Naive thymus-derived CD4-positive, alpha-beta T cell (primary cell): Measurements from ENCODE around the gene PDYN. TPM values are rescaled to one million over a fixed set of nuclear protein-coding genes. Genes with fewer than 3 reads are reported as not detected.

Experiments
- ATAC-seq: fragments of 150-1000 bp; cut with Tn5 transposase; 2 replicates; pipeline ENCODE4 v1.10.0; 2021; ENCODE audit warnings: mild to moderate bottlenecking, moderate library complexity
- CTCF ChIA-PET: fragments of 350-600 bp; sonication (Branson Sonifier 250); formaldehyde crosslinking; loops from one replicate; lab custom pipeline; 2021; ENCODE audit warnings: antibody characterized with exemption; lab: Charles Lee
- POLR2A ChIA-PET: fragments of 350-600 bp; sonication (Branson Sonifier 250); formaldehyde crosslinking; loops from one replicate; lab custom pipeline; 2021; ENCODE audit warnings: antibody characterized with exemption, inconsistent platforms; lab: Charles Lee
- DNase-seq, 9 donors: peaks; one replicate each; pipeline versions ENCODE4 v3.0.0 to v3.0.0-alpha.2; 2020 to 2022; ENCODE audit warnings: mixed read lengths in 1 of 9
- H3K27ac ChIP-seq: one replicate; pipeline ENCODE4 v1.7.0; 2013; ENCODE audit warnings: mild to moderate bottlenecking, low read depth, low read length, moderate library complexity
- H3K27me3 ChIP-seq, 2 donors: one replicate each; pipeline ENCODE4 v1.7.0; 2013; ENCODE audit warnings: low read length in 2 of 2, mild to moderate bottlenecking in 2 of 2, moderate library complexity in 2 of 2; ENCODE audit not compliant: control insufficient read depth in 2 of 2, insufficient read depth in 2 of 2
- H3K36me3 ChIP-seq, 3 experiments: 1 replicate in 2 of 3; 2 replicates in 1 of 3; pipeline ENCODE4 v1.7.0; 2013; ENCODE audit warnings: low read length in 3 of 3, mild to moderate bottlenecking in 3 of 3, moderate library complexity in 1 of 3; ENCODE audit not compliant: insufficient read depth in 3 of 3, control insufficient read depth in 2 of 3
- H3K4me1 ChIP-seq, 2 donors: one replicate each; pipeline ENCODE4 v1.7.0; 2013; ENCODE audit warnings: low read length in 2 of 2, mild to moderate bottlenecking in 2 of 2, moderate library complexity in 1 of 2; ENCODE audit not compliant: control insufficient read depth in 2 of 2, insufficient read depth in 2 of 2
- H3K4me3 ChIP-seq: 2 replicates; pipeline ENCODE4 v1.7.0; 2013; ENCODE audit warnings: mild to moderate bottlenecking, low read length
- H3K9me3 ChIP-seq, 3 experiments: 1 replicate in 2 of 3; 2 replicates in 1 of 3; pipeline ENCODE4 v1.7.0; 2013; ENCODE audit warnings: low read length in 3 of 3; ENCODE audit not compliant: control insufficient read depth in 2 of 3
- H3K27ac Mint-ChIP-seq, 9 donors: one replicate each; pipeline ENCODE4 v1.8.0; 2020 to 2022; ENCODE audit warnings: mixed read lengths in 9 of 9, mild to moderate bottlenecking in 8 of 9, moderate library complexity in 5 of 9, inconsistent platforms in 2 of 9
- H3K27me3 Mint-ChIP-seq, 5 donors: one replicate each; pipeline ENCODE4 v1.8.0; 2021 to 2022; ENCODE audit warnings: mixed read lengths in 5 of 5, mild to moderate bottlenecking in 1 of 5
- H3K36me3 Mint-ChIP-seq, 5 donors: one replicate each; pipeline ENCODE4 v1.8.0; 2020 to 2022; ENCODE audit warnings: mixed read lengths in 5 of 5, mild to moderate bottlenecking in 3 of 5, inconsistent platforms in 1 of 5
- H3K4me1 Mint-ChIP-seq, 7 donors: one replicate each; pipeline ENCODE4 v1.8.0; 2020 to 2022; ENCODE audit warnings: mixed read lengths in 7 of 7, mild to moderate bottlenecking in 3 of 7, inconsistent platforms in 1 of 7
- H3K4me3 Mint-ChIP-seq, 10 donors: one replicate each; pipeline ENCODE4 v1.8.0; 2020 to 2022; ENCODE audit warnings: mild to moderate bottlenecking in 10 of 10, mixed read lengths in 10 of 10, moderate library complexity in 6 of 10, inconsistent platforms in 2 of 10
- H3K9me3 Mint-ChIP-seq, 11 donors: one replicate each; pipeline ENCODE4 v1.8.0; 2020 to 2022; ENCODE audit warnings: mixed read lengths in 11 of 11, mild to moderate bottlenecking in 4 of 11, inconsistent platforms in 1 of 11, moderate library complexity in 1 of 11
- intact Hi-C, 2 donors: fragments of 100-400 bp; cut with micrococcal nuclease; formaldehyde crosslinking; loops; one replicate each; pipeline ENCODE4 v1.15.1; 2023
- polyA plus RNA-seq, 2 donors: library from polyadenylated mRNA; unstranded; fragments of 300-500 nt; fragmentation: Illumina TruSeq; gene quantifications; one replicate each; pipeline ENCODE4 v1.2.3, GENCODE V29; 2021
- total RNA-seq, 6 experiments: library from RNA in 5 of 6; stranded (reverse) in 5 of 6; gene quantifications; 1 replicate in 5 of 6; 2 replicates in 1 of 6; pipeline ENCODE4 v1.2.3 and lab custom pipeline; 2021 to 2026

The PDYN gene
- total and polyA plus RNA-seq, 7 experiments from 2014 or later = not detected

- intact Hi-C loops = no loop called here
- Mint-ChIP-seq H3K27me3 (peaks cover 14 to 64% (median 38%) of the 10 kb centered on the region in 5 donors), H3K9me3 (peaks cover 0 to 3% (median 0%) of the 10 kb centered on the region in 11 donors), H3K4me1 (no peaks in the 10 kb centered on the region), H3K27ac (no peak overlapping the region), H3K36me3 (no peaks in the 10 kb centered on the region), H3K4me3 (no peak overlapping the region)
- Histone ChIP-seq H3K4me3 (no peak overlapping the region), H3K27ac (no peak overlapping the region), H3K9me3 (no peaks in the 10 kb centered on the region), H3K4me1 (no peaks in the 10 kb centered on the region), H3K27me3 (peaks cover 0 to 2% of the 10 kb centered on the region in 2 donors), H3K36me3 (no peaks in the 10 kb centered on the region)
- POLR2A ChIA-PET = no interaction called here
- ATAC-seq = no peak
- CTCF ChIA-PET = no interaction called here
- DNase-seq = no peak
Measured at GRCh38 chr20:1982686-1983085, 11.2 kb downstream of the PDYN start.

GRCh38 chr20:1979106-1979778 lies 14.6 kb downstream of the PDYN start:
- ChIA-PET CTCF (no interaction called here), POLR2A (no interaction called here)
- Mint-ChIP-seq H3K9me3 (peaks cover 0 to 3% (median 0%) of the 10 kb centered on the region in 11 donors), H3K27me3 (peaks cover 16 to 38% (median 27%) of the 10 kb centered on the region in 5 donors), H3K36me3 (no peaks in the 10 kb centered on the region), H3K4me1 (no peaks in the 10 kb centered on the region), H3K4me3 (no peak overlapping the region), H3K27ac (no peak overlapping the region)
- intact Hi-C loops = no loop called here
- no peak for DNase-seq
- Histone ChIP-seq H3K4me1 (no peaks in the 10 kb centered on the region), H3K36me3 (no peaks in the 10 kb centered on the region), H3K9me3 (no peaks in the 10 kb centered on the region), H3K27me3 (no peaks in the 10 kb centered on the region), H3K27ac (no peak overlapping the region), H3K4me3 (no peak overlapping the region)
- no peak for ATAC-seq

GRCh38 chr20:1975291-1975690 lies 18.6 kb downstream of the PDYN start:
- no peak overlapping the region for H3K27ac Mint-ChIP-seq
- CTCF ChIA-PET = interaction anchor here (0.8 kb wide), 1 partner anchor 9 kb away, joined by 4 read pairs; no protein-coding TSS in a partner anchor

GRCh38 chr20:1973601-1974440 lies 20.0 kb downstream of the PDYN start:
- intact Hi-C loops = no loop called here
- no peaks in the 10 kb centered on the region for H3K36me3 Mint-ChIP-seq

More at GRCh38 chr20:1975291-1975690, 18.6 kb downstream of the PDYN start:
- no peaks in the 10 kb centered on the region for H3K4me1 ChIP-seq
- H3K27ac ChIP-seq = no peak overlapping the region
- ATAC-seq = no peak
- Mint-ChIP-seq H3K9me3 (no peaks in the 10 kb centered on the region), H3K36me3 (no peaks in the 10 kb centered on the region), H3K4me1 (no peaks in the 10 kb centered on the region), H3K27me3 (peaks cover 14 to 36% (median 30%) of the 10 kb centered on the region in 5 donors), H3K4me3 (no peak overlapping the region)
- H3K36me3 ChIP-seq = no peaks in the 10 kb centered on the region
- no peak overlapping the region for H3K4me3 ChIP-seq
- intact Hi-C loops = no loop called here
- no peaks in the 10 kb centered on the region for H3K9me3 ChIP-seq
- POLR2A ChIA-PET = no interaction called here
- no peaks in the 10 kb centered on the region for H3K27me3 ChIP-seq
- no peak for DNase-seq

GRCh38 chr20:1971893-1972586 lies 21.8 kb downstream of the PDYN start:
- intact Hi-C loops = no loop called here
- Histone ChIP-seq H3K27me3 (no peaks in the 10 kb centered on the region), H3K4me1 (no peaks in the 10 kb centered on the region), H3K36me3 (no peaks in the 10 kb centered on the region), H3K9me3 (no peaks in the 10 kb centered on the region), H3K27ac (no peak overlapping the region), H3K4me3 (no peak overlapping the region)
- no peak overlapping the region for H3K4me3 Mint-ChIP-seq
- ATAC-seq = no peak
- H3K9me3 Mint-ChIP-seq = no peaks in the 10 kb centered on the region
- ChIA-PET CTCF (interaction anchor here (1.8 kb wide), 1 partner anchor 200 kb away, joined by 7 read pairs; no protein-coding TSS in a partner anchor), POLR2A (no interaction called here)
- no peaks in the 10 kb centered on the region for H3K36me3 Mint-ChIP-seq
- no peak for DNase-seq
- H3K27me3 Mint-ChIP-seq = peaks cover 1 to 21% (median 11%) of the 10 kb centered on the region in 5 donors
- H3K4me1 Mint-ChIP-seq = no peaks in the 10 kb centered on the region
- no peak overlapping the region for H3K27ac Mint-ChIP-seq

More at GRCh38 chr20:1973601-1974440, 20.0 kb downstream of the PDYN start:
- Histone ChIP-seq H3K9me3 (no peaks in the 10 kb centered on the region), H3K36me3 (no peaks in the 10 kb centered on the region), H3K4me3 (no peak overlapping the region), H3K27ac (no peak overlapping the region), H3K4me1 (no peaks in the 10 kb centered on the region), H3K27me3 (no peaks in the 10 kb centered on the region)
- no peak overlapping the region for H3K4me3 Mint-ChIP-seq
- CTCF ChIA-PET = no interaction called here
- no peaks in the 10 kb centered on the region for H3K9me3 Mint-ChIP-seq
- POLR2A ChIA-PET = no interaction called here
- ATAC-seq (no peak), DNase-seq (no peak)
- no peaks in the 10 kb centered on the region for H3K4me1 Mint-ChIP-seq
- no peak overlapping the region for H3K27ac Mint-ChIP-seq
- peaks cover 13 to 35% (median 23%) of the 10 kb centered on the region in 5 donors for H3K27me3 Mint-ChIP-seq

- no peaks in the 10 kb centered on the region for H3K27me3 ChIP-seq
- CTCF ChIA-PET = interaction anchor here (0.6 to 1.1 kb wide), 2 partner anchors 140 to 203 kb away, joined by 3 read pairs; no protein-coding TSS in a partner anchor
- no peaks in the 10 kb centered on the region for H3K36me3 Mint-ChIP-seq
- no peaks in the 10 kb centered on the region for H3K4me1 ChIP-seq
- H3K27me3 Mint-ChIP-seq = peaks cover 5 to 34% (median 23%) of the 10 kb centered on the region in 5 donors
- H3K4me3 ChIP-seq = no peak overlapping the region
- DNase-seq = no peak
- H3K36me3 ChIP-seq = no peaks in the 10 kb centered on the region
- intact Hi-C loops = loop anchor here (5.0 kb wide), 1 partner anchor 483 kb away; no protein-coding TSS in a partner anchor
- H3K9me3 Mint-ChIP-seq = peaks cover 0 to 4% (median 0%) of the 10 kb centered on the region in 11 donors
- no peak overlapping the region for H3K4me3 Mint-ChIP-seq
- ATAC-seq = no peak
- no peak overlapping the region for H3K27ac Mint-ChIP-seq
- no peaks in the 10 kb centered on the region for H3K9me3 ChIP-seq
- POLR2A ChIA-PET = no interaction called here
- no peak overlapping the region for H3K27ac ChIP-seq
- peaks cover 4 to 9% (median 7%) of the 10 kb centered on the region in 7 donors for H3K4me1 Mint-ChIP-seq
Measured at GRCh38 chr20:1968964-1969363, 24.9 kb downstream of the PDYN start.
